DMS53 treated with DMSO at 0.1 percent for 48 hours (cell line): Measurements from ENCODE around the gene TUBA3E.
"Not testable (repeated sequence)": the region's sequence is repeated elsewhere in the genome, so short reads cannot be mapped to it uniquely, and the experiment has no call there.

Source experiments
- DNase-seq: peaks from one replicate; lab custom pipeline; 2025; ENCODE audit not compliant: unreplicated experiment; lab: John Stamatoyannopoulos, UW

Gene TUBA3E

DNA sequence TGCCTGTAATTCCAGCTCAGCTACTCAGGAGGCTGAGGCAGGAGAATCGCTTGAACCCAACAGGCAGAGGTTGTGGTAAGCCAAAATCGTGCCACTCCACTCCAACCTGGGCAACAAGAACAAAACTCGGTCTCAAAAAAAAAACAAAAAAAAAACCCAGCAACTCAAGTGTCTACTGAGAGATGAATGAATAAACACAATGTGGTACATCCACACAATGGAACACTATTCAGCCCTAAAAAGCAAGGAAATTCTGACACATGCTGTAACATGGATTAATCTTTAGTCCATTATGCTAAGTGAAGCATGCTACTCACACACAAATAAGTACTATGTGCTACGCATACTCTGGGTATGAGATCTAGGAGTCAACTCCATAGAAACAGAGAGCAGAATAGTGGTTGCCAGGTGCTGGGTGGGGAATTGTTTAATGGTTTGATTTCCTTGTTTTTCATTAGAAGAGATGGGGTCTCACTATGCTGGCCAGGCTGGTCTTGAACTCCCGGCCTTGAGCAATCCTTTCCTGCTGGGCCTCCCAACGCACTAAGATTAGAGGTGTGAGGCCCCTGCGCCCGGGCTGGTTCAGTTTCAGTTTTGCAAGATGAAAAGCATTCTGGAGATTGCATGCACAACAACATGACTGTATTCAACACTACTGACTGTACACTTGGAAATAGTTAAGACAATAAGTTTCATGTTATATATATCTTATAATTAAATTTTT is 32.8 kb downstream of the TUBA3E start:
- no peak for DNase-seq

DNA sequence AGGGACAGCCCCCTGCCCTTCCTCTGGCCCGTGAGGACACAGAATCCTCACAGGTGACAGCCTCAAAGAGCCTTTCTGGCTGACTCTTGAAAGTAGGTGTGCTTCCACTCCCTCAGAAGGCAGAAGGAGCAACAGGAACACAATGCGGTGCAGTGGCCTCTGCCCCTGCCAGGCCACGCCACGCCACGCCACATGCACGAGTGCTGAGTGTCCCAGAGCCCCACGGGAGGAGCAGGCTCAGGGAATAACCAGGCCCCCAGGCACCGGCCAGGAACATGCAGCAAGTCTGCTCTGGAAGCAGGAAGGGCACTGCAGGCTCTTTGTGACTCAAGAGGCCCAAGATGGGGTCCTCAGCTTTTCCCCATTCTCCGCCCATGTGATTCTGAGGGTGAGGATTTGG is 35.3 kb downstream of the TUBA3E start:
- DNase-seq = no peak

DNA sequence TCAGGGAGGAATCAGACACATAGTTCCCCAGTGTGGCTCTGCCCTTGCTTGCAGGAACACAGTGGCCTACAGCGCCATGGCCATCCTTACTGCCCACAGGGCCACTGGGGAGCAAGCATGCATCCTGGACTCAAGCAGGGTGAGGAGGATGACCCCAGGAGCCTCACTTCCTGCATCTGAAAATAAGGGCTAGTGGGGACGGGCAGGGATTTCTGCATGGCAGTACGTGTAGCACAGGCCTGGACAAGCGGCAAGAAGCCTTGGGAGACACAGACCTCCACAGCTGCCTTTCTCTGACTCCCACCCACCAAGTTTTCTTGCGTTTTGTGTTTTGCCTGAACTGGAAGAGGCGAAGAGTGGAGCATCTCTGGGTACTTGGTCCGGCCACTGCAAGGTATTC is 35.8 kb downstream of the TUBA3E start:
- not testable (repeated sequence) for DNase-seq

- DNase-seq = not testable (repeated sequence)
These were observed 37.2 kb downstream of the TUBA3E start for GRCh38 chr2:130160838-130161705.

- DNase-seq = no peak
These were observed 38.1 kb downstream of the TUBA3E start for GRCh38 chr2:130160131-130160530.

- DNase-seq = not testable (repeated sequence)
These were observed 38.9 kb downstream of the TUBA3E start for GRCh38 chr2:130159376-130159775.

DNA sequence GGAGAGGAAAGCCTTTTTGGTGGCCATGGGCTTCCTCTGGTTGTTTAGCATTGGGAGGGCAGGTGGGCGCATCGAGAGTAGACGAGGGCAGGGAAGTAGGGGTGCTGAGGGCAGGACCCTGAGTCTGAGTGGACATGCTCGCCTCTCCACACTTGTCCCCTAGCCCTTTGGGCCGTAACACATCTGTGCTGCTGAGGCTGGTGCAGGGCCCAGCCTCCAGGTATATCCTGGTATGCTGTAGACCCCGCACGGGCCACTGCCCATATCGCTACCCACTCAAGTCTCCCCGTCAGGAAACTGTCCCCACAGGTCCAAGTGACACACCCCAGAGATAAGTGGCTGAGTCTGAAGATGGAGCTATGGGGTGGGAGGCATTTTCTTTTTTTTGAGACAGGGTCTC is 39.6 kb downstream of the TUBA3E start:
- no peak for DNase-seq

- DNase-seq = not testable (repeated sequence)
These were observed 40.3 kb downstream of the TUBA3E start for GRCh38 chr2:130157825-130158514.

GRCh38 chr2:130157354-130157753 is 40.9 kb downstream of the TUBA3E start:
- not testable (repeated sequence) for DNase-seq

DNA sequence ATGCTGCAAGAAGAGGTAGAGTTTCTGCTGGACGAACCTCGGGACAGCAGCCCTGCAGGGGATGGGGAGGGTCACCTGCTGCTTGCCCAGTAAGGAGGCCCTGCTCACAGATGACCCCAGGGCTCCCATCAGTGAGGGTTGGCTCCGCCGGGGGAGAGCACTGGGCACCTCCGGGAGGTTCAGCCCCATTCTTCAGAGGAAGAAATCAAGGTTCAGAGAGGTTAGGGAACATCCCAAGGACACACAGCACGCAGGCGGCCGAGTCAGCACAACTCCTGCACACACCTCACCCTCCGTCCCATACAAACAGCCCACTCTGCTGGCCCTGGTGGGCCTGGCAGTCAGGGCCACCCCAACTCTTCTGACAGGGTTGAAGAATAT is 41.6 kb downstream of the TUBA3E start:
- DNase-seq = no peak

DNA sequence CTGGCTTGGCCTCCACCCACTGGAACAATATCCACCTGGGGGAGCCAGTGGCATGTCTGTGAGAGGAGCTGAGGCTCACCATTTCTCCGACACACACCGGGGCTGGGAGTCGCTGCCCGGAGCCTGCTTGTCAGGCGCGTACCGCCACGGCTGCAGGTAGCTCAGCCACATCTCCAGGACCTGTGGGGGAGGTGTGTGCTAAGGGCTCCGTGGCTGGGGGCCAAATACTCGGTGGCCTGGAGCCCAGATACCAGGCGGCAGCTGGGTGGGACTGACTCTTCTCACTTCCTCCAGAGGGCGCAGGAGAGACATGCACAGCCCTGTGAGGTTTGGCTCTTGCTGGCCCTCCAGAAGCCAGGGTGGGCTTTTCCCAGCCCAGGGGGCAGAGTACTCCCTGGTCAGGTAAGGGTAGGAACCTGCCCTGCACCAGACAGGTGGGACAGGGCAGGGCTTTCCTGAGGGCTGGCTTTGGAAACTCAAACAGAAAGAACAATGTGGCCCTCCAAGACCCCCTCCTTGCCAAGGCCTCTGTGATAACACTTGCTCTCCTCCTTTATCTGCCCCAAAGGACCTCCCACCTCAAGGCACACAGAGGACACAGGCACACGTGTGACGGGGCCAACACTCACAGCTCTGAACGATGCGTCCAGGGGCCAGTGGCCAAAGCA is 42.1 kb downstream of the TUBA3E start:
- not testable (repeated sequence) for DNase-seq

- DNase-seq = no peak
These were observed 43.2 kb downstream of the TUBA3E start for GRCh38 chr2:130154773-130155765.

- DNase-seq = not testable (repeated sequence)
These were observed 43.8 kb downstream of the TUBA3E start for GRCh38 chr2:130154423-130154770.

DNA sequence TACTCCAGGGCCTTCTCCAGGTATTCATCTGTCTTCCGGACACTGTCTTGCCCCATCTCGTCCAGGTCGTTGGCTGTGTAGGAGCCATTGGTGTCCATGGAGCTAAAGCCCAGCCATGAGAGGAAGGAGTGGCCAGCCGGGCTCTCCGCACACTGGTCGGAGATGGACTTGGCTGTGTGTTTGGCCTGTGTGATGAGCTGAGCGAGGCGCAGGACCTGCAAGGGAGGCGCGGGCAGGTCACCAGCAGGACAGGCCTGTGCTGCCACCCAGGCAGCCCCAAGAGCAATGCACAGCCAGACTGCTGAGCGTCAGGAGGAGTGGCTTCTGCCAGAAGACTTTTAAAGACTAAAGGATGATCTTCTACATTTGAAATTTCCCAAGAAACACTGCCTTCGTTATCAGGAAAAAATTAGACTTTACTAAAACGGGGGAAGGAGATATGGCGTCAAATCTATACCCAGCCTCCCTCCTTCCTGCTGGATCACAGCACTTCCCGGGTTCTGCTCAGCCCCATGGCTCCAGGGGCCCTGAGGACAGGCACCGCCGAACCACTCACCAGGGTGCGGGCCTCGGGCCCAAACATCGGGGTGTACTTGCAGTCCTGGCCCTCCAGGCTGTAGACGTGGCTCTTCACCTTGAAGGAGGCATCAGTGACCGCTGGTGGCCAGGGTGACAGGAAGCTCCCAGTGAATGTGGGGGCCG is 44.4 kb downstream of the TUBA3E start:
- not testable (repeated sequence) for DNase-seq

DNA sequence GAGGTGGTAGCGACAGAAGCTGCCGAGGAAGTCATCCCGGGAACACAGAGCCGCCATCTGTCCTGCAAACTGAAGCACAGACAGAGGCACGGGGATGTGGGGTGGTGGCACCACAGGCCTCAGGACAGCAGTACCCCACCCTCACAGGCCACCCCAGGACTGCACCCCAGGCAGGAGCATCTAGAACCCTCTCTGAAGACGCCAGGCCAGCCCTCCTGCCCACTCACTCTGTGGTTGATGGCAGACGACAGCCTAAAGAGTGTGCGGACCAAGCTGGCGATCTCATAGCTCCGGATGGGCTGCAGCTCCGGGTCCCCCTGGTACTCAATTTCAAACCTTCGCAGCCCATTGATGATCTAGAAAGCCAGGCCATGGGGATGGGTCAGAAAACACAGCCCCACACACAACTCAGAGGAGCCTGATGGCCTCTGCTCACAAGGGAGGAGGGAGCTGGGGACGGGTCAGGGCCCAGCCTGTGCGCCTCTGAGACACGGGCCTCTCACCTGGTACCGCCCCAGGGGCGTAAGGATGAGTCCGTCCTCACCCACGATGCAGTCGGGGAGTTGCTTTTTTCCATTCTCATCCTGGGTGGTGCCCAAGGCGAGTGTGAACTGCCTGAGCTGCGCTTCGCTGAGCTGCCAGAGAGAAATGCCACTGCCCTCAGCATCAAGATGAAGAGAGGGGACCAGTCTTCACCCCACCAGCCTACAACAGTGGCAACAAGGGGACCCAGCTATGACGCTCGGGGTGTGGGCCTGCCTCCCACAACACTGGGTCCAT is 45.2 kb downstream of the TUBA3E start:
- no peak for DNase-seq

DNA sequence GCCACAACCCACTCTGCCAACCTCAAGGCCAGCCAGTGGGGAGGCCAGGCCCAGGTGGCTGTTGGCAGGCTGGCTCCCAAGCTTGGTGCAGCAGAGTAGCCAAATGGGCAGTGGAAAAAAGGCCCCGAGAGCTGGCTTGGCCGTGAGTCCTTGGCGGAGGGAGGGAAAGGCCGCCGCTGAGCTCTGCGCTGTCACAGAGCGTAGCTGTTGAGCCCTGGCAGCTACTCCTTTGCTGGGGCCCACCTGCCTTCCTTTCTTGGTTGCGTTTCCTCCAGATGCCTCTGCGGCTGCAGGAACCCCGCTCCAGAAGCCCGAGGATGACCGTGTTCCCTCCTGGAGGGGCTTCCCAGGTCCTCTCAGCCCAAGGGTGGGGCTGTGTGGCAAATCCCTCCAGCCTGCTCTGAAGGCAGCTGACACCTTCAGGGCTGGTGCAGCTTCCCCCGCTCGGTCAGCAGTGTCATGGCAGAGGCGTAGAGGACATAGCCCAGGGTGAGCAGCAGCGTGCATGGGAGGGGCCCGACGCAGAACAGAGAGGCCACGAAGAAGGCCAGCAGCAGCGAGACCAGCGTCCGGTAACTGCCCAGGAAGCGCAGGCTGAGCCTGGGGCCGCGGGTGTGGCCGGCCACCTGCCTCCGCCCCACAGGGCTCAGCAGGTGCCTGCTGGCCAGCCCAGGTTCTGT is 46.0 kb downstream of the TUBA3E start:
- not testable (repeated sequence) for DNase-seq

DNA sequence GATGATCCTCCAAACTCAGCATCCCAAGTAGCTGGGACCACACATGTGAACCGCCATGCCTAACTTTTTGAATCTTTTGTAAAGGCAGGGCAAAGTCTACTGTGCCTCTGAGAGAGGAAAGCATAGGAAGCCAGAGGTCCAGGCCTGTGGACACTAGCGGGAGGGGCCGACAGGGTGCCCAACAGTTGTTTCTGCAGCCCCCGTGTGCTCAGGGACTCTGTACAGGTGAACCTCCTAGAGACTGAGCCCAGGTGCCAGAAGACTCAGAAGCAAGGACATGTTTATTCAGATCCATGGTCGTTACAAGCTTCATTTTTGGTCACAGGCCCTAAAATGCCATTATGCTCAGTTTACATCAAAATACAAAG is 47.1 kb downstream of the TUBA3E start:
- DNase-seq = not testable (repeated sequence)
